GM18868 (cell line): Measurements from ENCODE around the gene RNF135.
"Not testable (repeated sequence)": the region's sequence is repeated elsewhere in the genome, so short reads cannot be mapped to it uniquely, and the experiment has no call there.

Source experiments
- ATAC-seq: cut with Tn5 transposase; IDR thresholded peaks from one replicate; pipeline ENCODE4 v1.9.1; 2021; ENCODE audit warnings: mild to moderate bottlenecking, moderate library complexity; ENCODE audit not compliant: unreplicated experiment

Gene RNF135

GRCh38 chr17:30970831-30971567 lies at the start of gene RNF135:
RNF135 (plus strand) TSS chr17:30971039; CDS start chr17:30971074, 35 bp downstream.
- ATAC-seq, result peak; percentile 64

- no peak for ATAC-seq
Measured at GRCh38 chr17:30921544-30922196, 49.2 kb upstream of the RNF135 start, which contains the start of gene ADAP2. ADAP2 (plus strand) TSS chr17:30921945; CDS start chr17:30922015, 70 bp downstream.

GRCh38 chr17:30922235-30923030 lies 48.4 kb upstream of the RNF135 start:
- ATAC-seq, result no peak

GRCh38 chr17:30924341-30924740 lies 46.5 kb upstream of the RNF135 start:
- no peak for ATAC-seq

GRCh38 chr17:30926516-30926915 lies 44.3 kb upstream of the RNF135 start:
- ATAC-seq, result no peak

GRCh38 chr17:30927756-30928155 lies 43.1 kb upstream of the RNF135 start:
- ATAC-seq, result no peak

GRCh38 chr17:30928584-30928983 lies 42.3 kb upstream of the RNF135 start:
- ATAC-seq, result no peak

GRCh38 chr17:30929081-30929633 lies 41.7 kb upstream of the RNF135 start:
- no peak for ATAC-seq

GRCh38 chr17:30929861-30930260 lies 41.0 kb upstream of the RNF135 start:
- ATAC-seq, result not testable (repeated sequence)

- no peak for ATAC-seq
Measured at GRCh38 chr17:30930495-30930894, 40.3 kb upstream of the RNF135 start.

- ATAC-seq, result not testable (repeated sequence)
Measured at GRCh38 chr17:30931582-30931981, 39.3 kb upstream of the RNF135 start.

GRCh38 chr17:30933966-30934365 lies 36.9 kb upstream of the RNF135 start:
- no peak for ATAC-seq

- no peak for ATAC-seq
Measured at GRCh38 chr17:30939051-30939689, 31.7 kb upstream of the RNF135 start.

GRCh38 chr17:30942308-30943079 lies 28.3 kb upstream of the RNF135 start:
- no peak for ATAC-seq

GRCh38 chr17:30947796-30948195 lies 23.0 kb upstream of the RNF135 start:
- ATAC-seq, result no peak

GRCh38 chr17:30950189-30950588 lies 20.6 kb upstream of the RNF135 start:
- ATAC-seq, result no peak

GRCh38 chr17:30950669-30951399 lies 20.0 kb upstream of the RNF135 start:
- ATAC-seq, result no peak

- no peak for ATAC-seq
Measured at GRCh38 chr17:30952638-30953393, 18.0 kb upstream of the RNF135 start.
